Transverse colon (tissue), 4 donors: ENCODE data around the gene LTA. TPM values are rescaled to one million over a fixed set of nuclear protein-coding genes. Genes with fewer than 3 reads are reported as not detected.

Source experiments
- DNase-seq: peaks from one replicate; pipeline ENCODE4 v3.0.0-alpha.2; 2019
- H3K27ac ChIP-seq, 4 donors: fragments of 200-600 bp; sonication (generic); 2 replicates each; pipeline ENCODE4 v1.5.1; 2016 to 2018; ENCODE audit warnings: inconsistent platforms in 4 of 4
- H3K27me3 ChIP-seq: fragments of 200-600 bp; sonication (generic); 2 replicates; pipeline ENCODE4 v1.5.1; 2017; ENCODE audit warnings: inconsistent platforms
- H3K36me3 ChIP-seq, 4 donors: fragments of 200-600 bp; sonication (generic); 2 replicates each; pipeline ENCODE4 v1.5.1; 2017 to 2019; ENCODE audit warnings: inconsistent platforms in 4 of 4
- H3K4me1 ChIP-seq, 4 donors: fragments of 200-600 bp; sonication (generic); 2 replicates each; pipeline ENCODE4 v1.5.1; 2017 to 2020; ENCODE audit warnings: inconsistent platforms in 4 of 4
- H3K4me3 ChIP-seq, 4 donors: fragments of 200-600 bp; sonication (generic); 1 replicate in 1 of 4; 2 replicates in 3 of 4; pipeline versions ENCODE4 v1.5.1 to v1.6.1; 2017 to 2019; ENCODE audit warnings: inconsistent platforms in 4 of 4
- H3K9me3 ChIP-seq, 2 donors: fragments of 200-600 bp; sonication (generic); 2 replicates each; pipeline ENCODE4 v1.5.1; 2017 to 2019; ENCODE audit warnings: inconsistent platforms in 2 of 2
- EP300 ChIP-seq: sonication (generic); formaldehyde crosslinking; IDR thresholded peaks from one replicate; pipeline ENCODE4 v1.6.1; 2017; ENCODE audit warnings: antibody characterized with exemption, low read depth
- POLR2A ChIP-seq: fragments of 450-650 bp; IDR thresholded peaks from one replicate; pipeline ENCODE4 v1.6.1; 2016; ENCODE audit warnings: antibody characterized with exemption, mild to moderate bottlenecking, moderate library complexity
- POLR2AphosphoS5 ChIP-seq, 3 donors: sonication (generic); formaldehyde crosslinking; IDR thresholded peaks; one replicate each; pipeline ENCODE4 v1.6.1; 2016; ENCODE audit warnings: antibody characterized with exemption in 3 of 3
- WGBS, 2 donors: methylation state at CpG; one replicate each; pipeline ENCODE4 v1.1.5; 2018; ENCODE audit warnings: low coverage in 1 of 2; 5-methylcytosine and 5-hydroxymethylcytosine counted together
- in situ Hi-C, 4 donors: fragments of 200-750 bp; cut with MboI; loops; one replicate each; pipeline versions ENCODE4 v1.15.0 to v1.15.1; 2017; ENCODE audit warnings: low sequenced_read_pairs in 3 of 4, low pct_ligation_motif_present in 1 of 4, low pct_unique_long_range_greater_than_20kb in 1 of 4
- intact Hi-C: fragments of 100-400 bp; cut with DNase I; formaldehyde crosslinking; loops from one replicate; pipeline ENCODE4 v1.15.1; 2023; ENCODE audit warnings: low total_unique reads
- total RNA-seq, 4 donors: library from RNA; depleted of rRNA; stranded (reverse); fragments of >200 nt; gene quantifications; one replicate each; pipeline ENCODE4 v1.1.0, GENCODE V29; 2016
- TF ChIP-seq, protein P1 (sequence below), 5 experiments: fragments of 200-600 bp in 3 of 5; fragments of 450-650 bp in 2 of 5; sonication (generic) in 3 of 5; IDR thresholded peaks; 1 replicate in 2 of 5; 2 replicates in 3 of 5; pipeline ENCODE4 v1.5.1; 2016 to 2017; ENCODE audit warnings: antibody characterized with exemption in 5 of 5, inconsistent platforms in 3 of 5, mild to moderate bottlenecking in 2 of 5, moderate library complexity in 1 of 5

The LTA gene
- total RNA-seq, 4 donors from 2014 or later: not detected

- no peak for TF ChIP-seq POLR2AphosphoS5 (IDR thresholded peaks at IDR 0.05)
- no peak for TF ChIP-seq POLR2A
- TF ChIP-seq, protein P1, sequence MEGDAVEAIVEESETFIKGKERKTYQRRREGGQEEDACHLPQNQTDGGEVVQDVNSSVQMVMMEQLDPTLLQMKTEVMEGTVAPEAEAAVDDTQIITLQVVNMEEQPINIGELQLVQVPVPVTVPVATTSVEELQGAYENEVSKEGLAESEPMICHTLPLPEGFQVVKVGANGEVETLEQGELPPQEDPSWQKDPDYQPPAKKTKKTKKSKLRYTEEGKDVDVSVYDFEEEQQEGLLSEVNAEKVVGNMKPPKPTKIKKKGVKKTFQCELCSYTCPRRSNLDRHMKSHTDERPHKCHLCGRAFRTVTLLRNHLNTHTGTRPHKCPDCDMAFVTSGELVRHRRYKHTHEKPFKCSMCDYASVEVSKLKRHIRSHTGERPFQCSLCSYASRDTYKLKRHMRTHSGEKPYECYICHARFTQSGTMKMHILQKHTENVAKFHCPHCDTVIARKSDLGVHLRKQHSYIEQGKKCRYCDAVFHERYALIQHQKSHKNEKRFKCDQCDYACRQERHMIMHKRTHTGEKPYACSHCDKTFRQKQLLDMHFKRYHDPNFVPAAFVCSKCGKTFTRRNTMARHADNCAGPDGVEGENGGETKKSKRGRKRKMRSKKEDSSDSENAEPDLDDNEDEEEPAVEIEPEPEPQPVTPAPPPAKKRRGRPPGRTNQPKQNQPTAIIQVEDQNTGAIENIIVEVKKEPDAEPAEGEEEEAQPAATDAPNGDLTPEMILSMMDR (IDR thresholded peaks at IDR 0.05): no peak
- no peak for TF ChIP-seq EP300
- Histone ChIP-seq H3K27ac (no peak overlapping the region), H3K4me3 (no peak overlapping the region), H3K27me3 (no peaks in the 10 kb centered on the region), H3K9me3 (no peaks in the 10 kb centered on the region), H3K4me1 (no peaks in the 10 kb centered on the region), H3K36me3 (peaks cover 0 to 69% (median 35%) of the 10 kb centered on the region in 4 donors)
- in situ Hi-C loops (no loop called here), intact Hi-C loops (no loop called here)
- DNase-seq: no peak
- WGBS, 2 donors: 64 to 70% methylated on average over 7 to 9 of the region's 9 CpGs
These were observed 40.1 kb upstream of the LTA start for GRCh38 chr6:31531771-31532643.

GRCh38 chr6:31532644-31533454 lies 39.2 kb upstream of the LTA start:
- WGBS, 2 donors: 17 to 56% methylated on average over 1 to 9 of the region's 9 CpGs
- intact Hi-C loops: no loop called here

GRCh38 chr6:31533455-31533841 lies 38.6 kb upstream of the LTA start:
- peaks cover 0 to 6% (median 2%) of the 10 kb centered on the region in 4 donors for H3K4me1 ChIP-seq
- H3K27me3 ChIP-seq: no peaks in the 10 kb centered on the region
- H3K9me3 ChIP-seq: no peaks in the 10 kb centered on the region
- H3K36me3 ChIP-seq: peaks cover 0 to 83% (median 43%) of the 10 kb centered on the region in 4 donors
- H3K27ac ChIP-seq: no peak overlapping the region
- TF ChIP-seq POLR2A (no peak), EP300 (no peak), POLR2AphosphoS5 (IDR thresholded peaks at IDR 0.05) (no peak)
- TF ChIP-seq, protein P1 (IDR thresholded peaks at IDR 0.05): no peak
- 83 to 88% methylated on average over 1 of the region's 1 CpG for WGBS, 2 donors
- intact Hi-C loops: no loop called here
- in situ Hi-C loops: no loop called here
- H3K4me3 ChIP-seq: no peak overlapping the region
- DNase-seq: no peak

More at GRCh38 chr6:31532644-31533454, 39.2 kb upstream of the LTA start:
- in situ Hi-C loops: no loop called here
- H3K9me3 ChIP-seq: no peaks in the 10 kb centered on the region
- no peaks in the 10 kb centered on the region for H3K27me3 ChIP-seq
- no peak overlapping the region for H3K27ac ChIP-seq
- H3K4me1 ChIP-seq: peaks cover 0 to 3% (median 0%) of the 10 kb centered on the region in 4 donors
- H3K36me3 ChIP-seq: peaks cover 0 to 77% (median 40%) of the 10 kb centered on the region in 4 donors
- TF ChIP-seq, protein P1 (IDR thresholded peaks at IDR 0.05): no peak
- TF ChIP-seq POLR2AphosphoS5 (IDR thresholded peaks at IDR 0.05): no peak
- no peak for TF ChIP-seq EP300
- no peak for TF ChIP-seq POLR2A
- no peak for DNase-seq
- H3K4me3 ChIP-seq: no peak overlapping the region

DNA sequence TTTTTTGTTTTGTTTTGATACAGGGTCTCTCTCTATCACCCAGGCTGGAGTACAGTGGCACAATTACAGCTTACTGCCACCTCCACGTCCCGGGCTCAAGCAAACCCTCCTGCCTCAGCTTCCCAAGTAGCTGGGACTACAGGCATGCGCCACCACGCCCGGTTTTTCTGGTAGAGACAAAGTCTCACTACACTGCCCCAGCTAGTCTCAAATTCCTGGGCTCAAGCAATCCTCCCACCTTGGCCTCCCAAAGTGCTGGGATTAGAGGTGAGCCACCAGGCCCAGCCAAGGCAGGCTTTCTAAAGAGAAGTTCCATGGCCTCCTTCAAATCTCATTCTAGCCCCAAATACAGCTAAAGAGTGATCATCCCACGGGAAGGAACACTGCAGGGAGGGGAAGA lies 38.1 kb upstream of the LTA start:
- DNase-seq: no peak
- H3K36me3 ChIP-seq: peaks cover 0 to 88% (median 44%) of the 10 kb centered on the region in 4 donors
- H3K27me3 ChIP-seq: no peaks in the 10 kb centered on the region
- H3K9me3 ChIP-seq: no peaks in the 10 kb centered on the region
- peaks cover 0 to 11% (median 6%) of the 10 kb centered on the region in 4 donors for H3K4me1 ChIP-seq
- intact Hi-C loops: no loop called here
- 89% methylated on average over 6 of the region's 6 CpGs; no CpG with 5 or more reads in 1 of the 2 donors for WGBS, 2 donors
- H3K27ac ChIP-seq: no peak overlapping the region
- in situ Hi-C loops: no loop called here
- peak; percentile 15 for TF ChIP-seq POLR2A
- TF ChIP-seq EP300: no peak
- TF ChIP-seq, protein P1 (IDR thresholded peaks at IDR 0.05): no peak
- H3K4me3 ChIP-seq: no peak overlapping the region
